ENCODE data around the gene CLRN3. TPM values are rescaled to one million over a fixed set of nuclear protein-coding genes. Genes with fewer than 3 reads are reported as not detected.
A peak's percentile ranks its signal among the peaks of the same experiment; 100 is the strongest.

Gene CLRN3
- total RNA-seq, 1 experiment from 2014 or later, result not detected

- no peak overlapping the region for H2AFZ ChIP-seq
Measured at GRCh38 chr10:127889605-127890195, 3.0 kb downstream of the CLRN3 start.

GRCh38 chr10:127888521-127889312 lies 4.0 kb downstream of the CLRN3 start:
- Histone ChIP-seq H3K9me3 (ENCODE audit: insufficient read depth, low read depth) (no peaks in the 10 kb centered on the region), H3K4me1 (replicated peaks; ENCODE audit: insufficient read depth) (no peaks in the 10 kb centered on the region), H3K4me3 (no peak overlapping the region), H3K9me2 (ENCODE audit: insufficient read depth) (no peaks in the 10 kb centered on the region), H2AFZ (no peak overlapping the region), H4K20me1 (ENCODE audit: insufficient read depth) (no peaks in the 10 kb centered on the region), H3K27ac (no peak overlapping the region), H3K27me3 (ENCODE audit: insufficient read depth, low read depth) (no peaks in the 10 kb centered on the region), H3K79me2 (ENCODE audit: low read depth) (no peaks in the 10 kb centered on the region), H3K36me3 (ENCODE audit: low read depth) (no peaks in the 10 kb centered on the region), H3F3A (ENCODE audit: insufficient read depth, low read depth) (no peaks in the 10 kb centered on the region), H3K4me2 (no peak overlapping the region)
- BruUV-seq (replicated peaks), result no TSS peak
- CTCF ChIA-PET, result no interaction called here
- POLR2A ChIA-PET (ENCODE audit: unreplicated experiment), result interaction anchor here (0.5 kb wide), 1 partner anchor 39 kb away, joined by 17 read pairs; no protein-coding TSS in a partner anchor
- TF ChIP-seq EZH2 (IDR thresholded peaks at IDR 0.05; ENCODE audit: low read depth) (no peak), CTCF (conservative IDR thresholded peaks at IDR 0.05) (no peak)
- intact Hi-C loops (cut with micrococcal nuclease; ENCODE audit: unreplicated experiment), result no loop called here
- DNase-seq, result no peak

More at GRCh38 chr10:127889605-127890195, 3.0 kb downstream of the CLRN3 start:
- Histone ChIP-seq H3K4me1 (replicated peaks; ENCODE audit: insufficient read depth) (no peaks in the 10 kb centered on the region), H3K79me2 (ENCODE audit: low read depth) (no peaks in the 10 kb centered on the region), H3K27ac (no peak overlapping the region), H3F3A (ENCODE audit: insufficient read depth, low read depth) (no peaks in the 10 kb centered on the region), H3K4me2 (no peak overlapping the region), H3K27me3 (ENCODE audit: insufficient read depth, low read depth) (no peaks in the 10 kb centered on the region), H3K9me3 (ENCODE audit: insufficient read depth, low read depth) (no peaks in the 10 kb centered on the region), H3K4me3 (no peak overlapping the region), H3K36me3 (ENCODE audit: low read depth) (no peaks in the 10 kb centered on the region), H4K20me1 (ENCODE audit: insufficient read depth) (no peaks in the 10 kb centered on the region), H3K9me2 (ENCODE audit: insufficient read depth) (no peaks in the 10 kb centered on the region)
- TF ChIP-seq CTCF (conservative IDR thresholded peaks at IDR 0.05) (no peak), EZH2 (IDR thresholded peaks at IDR 0.05; ENCODE audit: low read depth) (no peak)
- intact Hi-C loops (cut with micrococcal nuclease; ENCODE audit: unreplicated experiment), result no loop called here
- ChIA-PET CTCF (no interaction called here), POLR2A (ENCODE audit: unreplicated experiment) (no interaction called here)
- peak in 1 of 2 experiments; percentile 51 for DNase-seq
- BruUV-seq (replicated peaks), result no TSS peak

GRCh38 chr10:127887541-127888415 lies 5.0 kb downstream of the CLRN3 start:
- intact Hi-C loops (cut with micrococcal nuclease; ENCODE audit: unreplicated experiment), result no loop called here
- Histone ChIP-seq H3K9me3 (ENCODE audit: insufficient read depth, low read depth) (no peaks in the 10 kb centered on the region), H3K4me3 (no peak overlapping the region), H2AFZ (no peak overlapping the region), H3K4me1 (replicated peaks; ENCODE audit: insufficient read depth) (no peaks in the 10 kb centered on the region), H3K27ac (no peak overlapping the region), H3K27me3 (ENCODE audit: insufficient read depth, low read depth) (no peaks in the 10 kb centered on the region), H3K9me2 (ENCODE audit: insufficient read depth) (no peaks in the 10 kb centered on the region), H3K79me2 (ENCODE audit: low read depth) (no peaks in the 10 kb centered on the region), H3K4me2 (no peak overlapping the region), H3K36me3 (ENCODE audit: low read depth) (no peaks in the 10 kb centered on the region), H4K20me1 (ENCODE audit: insufficient read depth) (no peaks in the 10 kb centered on the region), H3F3A (ENCODE audit: insufficient read depth, low read depth) (no peaks in the 10 kb centered on the region)
- no peak for DNase-seq
- POLR2A ChIA-PET (ENCODE audit: unreplicated experiment), result no interaction called here
- no peak for TF ChIP-seq CTCF (conservative IDR thresholded peaks at IDR 0.05)
- no peak for TF ChIP-seq EZH2 (IDR thresholded peaks at IDR 0.05; ENCODE audit: low read depth)
- CTCF ChIA-PET, result no interaction called here
- no TSS peak for BruUV-seq (replicated peaks)

All from PC-9 (cell line).